ENCODE data around the gene SERINC2. TPM values are rescaled to one million over a fixed set of nuclear protein-coding genes. Genes with fewer than 3 reads are reported as not detected.

SERINC2 gene
- total and polyA plus RNA-seq, 9 of the 15 experiments (the other 6 are each of a cell fraction or from before 2014, with no cell fraction given), result 0.07 to 1.2 (median 0.70) TPM; not detected in 2

GRCh38 chr1:31413405-31414001 lies 490 bp downstream of the SERINC2 start (continued):
- TF ChIP-seq BRCA1 (IDR thresholded peaks at IDR 0.05) (no peak), BRCA1 (CRISPR knock-in tag; IDR thresholded peaks at IDR 0.05) (0 out of 2 replicates have a peak, but pooled peaks have one; percentile 7), ZBTB7A (IDR thresholded peaks at IDR 0.05; ENCODE audit: borderline replicate concordance, control insufficient read depth, low read depth, low read length) (0 out of 2 replicates have a peak, but pooled peaks have one; percentile 12), CTCF (IDR thresholded peaks at IDR 0.05 in 2 of 3, conservative IDR thresholded peaks at IDR 0.05 in 1 of 3; ENCODE audit: insufficient read depth in 2 of 3, low read depth in 1 of 3, low read length in 3 of 3) (0 out of 6 replicates have a peak, but pooled peaks of 1 of the 3 experiments have one; percentile 2), ZNF57 (CRISPR knock-in tag; IDR thresholded peaks at IDR 0.05) (0 out of 2 replicates have a peak, but pooled peaks have one; percentile 16), TRIM24 (IDR thresholded peaks at IDR 0.05) (0 out of 4 replicates have a peak, but pooled peaks of 1 of the 2 experiments have one; percentile 29), CXXC5 (CRISPR knock-in tag; IDR thresholded peaks at IDR 0.05) (peak; percentile 20; the same call in 1 of the 2 replicates), KDM2B (CRISPR knock-in tag; IDR thresholded peaks at IDR 0.05) (peak; percentile 11; the same call in 1 of the 2 replicates), ASH1L (IDR thresholded peaks at IDR 0.05; ENCODE audit: borderline replicate concordance, low read depth, partially characterized antibody) (no peak), ZNF239 (CRISPR knock-in tag; IDR thresholded peaks at IDR 0.05) (no peak), SMAD4 (CRISPR knock-in tag; conservative IDR thresholded peaks at IDR 0.05) (peak; percentile 48), REST (IDR thresholded peaks at IDR 0.05; ENCODE audit: borderline replicate concordance) (0 out of 2 replicates have a peak, but pooled peaks have one; percentile 6), REST (CRISPR knock-in tag; IDR thresholded peaks at IDR 0.05; ENCODE audit: low read depth) (no peak), HNRNPL (IDR thresholded peaks at IDR 0.05; ENCODE audit: low read depth, low read length) (peak; percentile 69), POLR2G (IDR thresholded peaks at IDR 0.05; ENCODE audit: low read depth, low read length) (peak; percentile 18), NFIC (IDR thresholded peaks at IDR 0.05) (peak; percentile 94)

Data from K562 (cell line).